ENCODE results near the gene FUT6.
"Not testable (repeated sequence)": the region's sequence is repeated elsewhere in the genome, so short reads cannot be mapped to it uniquely, and the experiment has no call there.

DNA sequence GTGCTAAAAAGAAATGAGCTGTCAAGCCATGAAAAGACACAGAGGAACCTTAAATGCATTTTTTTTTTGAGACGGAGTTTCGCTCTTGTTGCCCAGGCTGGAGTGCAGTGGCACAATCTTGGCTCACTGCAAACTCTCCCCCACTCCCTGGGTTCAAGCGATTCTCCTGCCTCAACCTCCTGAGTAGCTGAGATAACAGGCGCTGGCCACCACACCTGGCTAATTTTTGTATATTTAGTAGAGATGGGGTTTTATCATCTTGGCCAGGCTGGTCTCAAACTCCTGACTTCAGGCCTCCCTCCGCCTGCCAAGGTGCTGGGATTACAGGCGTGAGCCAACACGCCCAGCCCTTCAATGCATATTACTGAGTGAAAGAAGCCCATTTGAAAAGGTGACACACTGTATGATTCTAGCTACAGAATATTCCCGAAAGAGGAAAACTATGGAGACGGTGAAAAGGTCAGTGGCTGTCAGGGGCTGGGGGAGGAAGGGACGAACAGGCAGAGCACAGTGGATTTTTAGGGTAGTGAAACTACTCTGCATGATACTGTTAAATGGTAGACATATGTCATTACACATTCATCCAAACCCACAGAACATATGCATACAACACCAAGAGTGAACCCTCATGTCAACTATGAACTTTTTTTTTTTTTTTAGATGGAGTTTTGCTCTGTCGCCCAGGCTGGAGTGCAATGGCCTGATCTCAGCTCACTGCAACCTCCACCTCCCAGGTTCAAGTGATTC lies 44.7 kb upstream of the FUT6 start:
- not testable (repeated sequence) for TF ChIP-seq EZH2 (IDR thresholded peaks at IDR 0.05; ENCODE audit: insufficient read depth, poor library complexity, severe bottlenecking); EZH2phosphoT487 (IDR thresholded peaks at IDR 0.05; ENCODE audit: insufficient read depth, low read depth)

Data from GM23248 (cell line).